HL-60 (cell line): ENCODE measurements around the gene RYR3.

Experiments used
- DNase-seq, 2 experiments: peaks; one replicate each; pipeline ENCODE4 v3.0.0-alpha.2; 2010 to 2020; ENCODE audit warnings: low read depth in 1 of 2, low spot score in 1 of 2
- H3K27ac ChIP-seq: fragments of 250-450 bp; sonication (Bioruptor Pico); replicated peaks from 2 replicates; pipeline ENCODE4 v1.5.1; 2020; ENCODE audit warnings: mild to moderate bottlenecking, moderate library complexity
- H3K27me3 ChIP-seq: fragments of 250-450 bp; sonication (Bioruptor Pico); 2 replicates; pipeline ENCODE4 v1.5.1; 2021; ENCODE audit warnings: mild to moderate bottlenecking, moderate library complexity; ENCODE audit not compliant: insufficient read depth, poor library complexity, severe bottlenecking
- H3K4me3 ChIP-seq: replicated peaks from 2 replicates; pipeline ENCODE4 v1.5.1; 2011; ENCODE audit warnings: mild to moderate bottlenecking, control low read depth, low read length; ENCODE audit not compliant: insufficient read depth
- CTCF ChIP-seq: IDR thresholded peaks from one replicate; pipeline ENCODE4 v1.5.1; 2011; ENCODE audit warnings: low read length, control low read depth, inconsistent platforms; ENCODE audit not compliant: insufficient read depth
- GABPA ChIP-seq: IDR thresholded peaks from 2 replicates; pipeline ENCODE4 v1.6.1; 2012; ENCODE audit warnings: low read depth
- POLR2AphosphoS5 ChIP-seq: IDR thresholded peaks from 2 replicates; pipeline ENCODE4 v1.6.1; 2012; ENCODE audit warnings: low read depth
- REST ChIP-seq: IDR thresholded peaks from 2 replicates; pipeline ENCODE4 v1.6.1; 2012; ENCODE audit warnings: low read depth; ENCODE audit not compliant: insufficient replicate concordance
- SPI1 ChIP-seq: IDR thresholded peaks from 2 replicates; pipeline ENCODE4 v1.6.1; 2012; ENCODE audit warnings: low read depth, mild to moderate bottlenecking, borderline replicate concordance

The RYR3 gene

DNA sequence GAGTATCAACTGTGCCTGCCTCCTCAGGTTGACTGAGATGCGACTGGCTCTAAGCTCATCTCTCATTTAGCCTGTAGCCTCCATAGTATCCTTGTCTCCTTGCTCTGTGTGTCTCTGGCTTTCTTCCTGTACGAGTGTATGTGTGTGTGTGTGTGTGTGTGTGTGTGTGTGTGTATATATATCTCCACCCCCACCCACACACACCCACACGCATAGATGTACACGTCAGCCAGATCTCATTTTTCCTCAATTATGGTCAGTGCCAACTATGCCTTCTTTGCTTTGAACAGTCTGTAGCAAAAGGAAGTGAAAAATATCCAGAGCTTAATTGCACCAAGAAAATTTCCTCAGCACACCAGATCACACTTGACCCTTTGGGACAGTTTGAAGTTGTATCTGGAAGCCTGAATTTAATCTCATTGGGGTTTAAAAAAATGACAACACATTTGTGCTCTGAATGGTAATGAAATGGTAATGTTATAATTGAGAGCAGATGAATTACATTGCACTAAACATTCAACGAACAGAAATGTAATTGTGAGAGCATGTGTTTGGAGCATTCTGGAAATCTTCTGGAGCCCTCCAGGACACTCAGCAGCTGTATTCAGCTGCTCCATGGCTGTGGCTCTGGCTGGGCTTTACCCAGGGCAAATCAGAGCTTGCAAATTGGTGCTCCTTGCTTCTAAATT is 63.6 kb downstream of the RYR3 start:
- no peak for DNase-seq
- no peak for TF ChIP-seq CTCF
- no peak for TF ChIP-seq REST
- TF ChIP-seq SPI1 = no peak
- no peak for TF ChIP-seq GABPA
- TF ChIP-seq POLR2AphosphoS5 = no peak
- H3K27ac ChIP-seq = no peak overlapping the region
- no peaks in the 10 kb centered on the region for H3K27me3 ChIP-seq
- no peak overlapping the region for H3K4me3 ChIP-seq

DNA sequence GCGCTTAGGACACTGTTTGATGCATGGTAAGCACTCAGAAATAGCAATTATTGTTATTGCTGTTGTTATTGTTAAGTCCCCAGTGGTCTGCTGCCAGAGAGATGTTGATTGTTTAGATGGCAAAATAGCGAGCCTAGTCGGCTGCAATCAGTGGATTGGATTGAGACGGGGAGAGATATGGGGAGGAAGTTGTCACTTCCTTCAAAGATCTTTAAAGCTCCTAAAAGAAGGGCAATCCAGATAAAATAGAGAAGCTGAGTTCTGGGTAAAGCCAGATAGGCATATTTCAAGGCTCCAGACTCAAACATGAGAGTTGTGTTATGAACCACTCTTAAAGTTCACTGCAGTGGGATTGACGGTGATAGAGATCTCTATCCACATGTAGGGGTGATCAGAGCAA is 64.5 kb downstream of the RYR3 start:
- Histone ChIP-seq H3K27ac (no peak overlapping the region), H3K27me3 (no peaks in the 10 kb centered on the region), H3K4me3 (no peak overlapping the region)
- no peak for DNase-seq
- no peak for TF ChIP-seq REST
- TF ChIP-seq CTCF = no peak
- no peak for TF ChIP-seq SPI1
- no peak for TF ChIP-seq POLR2AphosphoS5
- TF ChIP-seq GABPA = no peak

DNA sequence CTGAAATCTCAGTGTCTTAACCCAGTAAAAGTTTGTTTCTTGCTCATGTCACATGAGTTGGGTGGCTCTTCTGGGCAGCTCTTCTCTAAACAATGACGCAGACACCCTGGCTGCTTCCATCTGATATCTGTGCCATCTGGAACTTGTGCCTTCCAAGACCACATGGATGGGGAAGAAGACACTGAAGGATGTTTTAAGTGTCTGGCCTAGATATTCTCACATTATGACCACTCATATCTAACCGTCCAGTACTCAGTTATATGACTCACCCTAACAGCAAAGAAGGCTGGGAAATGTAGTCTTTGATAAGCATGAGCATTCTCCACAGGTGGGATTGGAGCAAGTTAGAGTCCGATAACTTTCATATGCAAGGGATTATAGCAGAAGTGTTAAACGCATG is 66.4 kb downstream of the RYR3 start:
- H3K27ac ChIP-seq = no peak overlapping the region
- DNase-seq = no peak
- no peak overlapping the region for H3K4me3 ChIP-seq
- TF ChIP-seq REST = no peak
- no peak for TF ChIP-seq CTCF
- no peak for TF ChIP-seq POLR2AphosphoS5
- no peak for TF ChIP-seq SPI1
- no peak for TF ChIP-seq GABPA
- H3K27me3 ChIP-seq = no peaks in the 10 kb centered on the region
